ENCODE measurements around the gene PLCE1.
"Not testable (repeated sequence)": the region's sequence is repeated elsewhere in the genome, so short reads cannot be mapped to it uniquely, and the experiment has no call there.

The PLCE1 gene

GRCh38 chr10:93963434-93963833, 30.3 kb upstream of the PLCE1 start:
- H3K4me3 ChIP-seq: no peak overlapping the region
- no peaks in the 10 kb centered on the region for H3K4me1 ChIP-seq
- no peak overlapping the region for H3K9ac ChIP-seq
- H3K4me2 ChIP-seq: no peak overlapping the region
- no peak overlapping the region for H3K27ac ChIP-seq
- no peaks in the 10 kb centered on the region for H3K36me3 ChIP-seq
- H4K20me1 ChIP-seq: no peaks in the 10 kb centered on the region
- no peaks in the 10 kb centered on the region; a peak in 1 of 22 replicates for H3K9me3 ChIP-seq (replicated peaks in 1 of 11)
- no peak for TF ChIP-seq Cebpa-rat (IDR thresholded peaks at IDR 0.05)
- H3K27me3 ChIP-seq: no peaks in the 10 kb centered on the region

DNA sequence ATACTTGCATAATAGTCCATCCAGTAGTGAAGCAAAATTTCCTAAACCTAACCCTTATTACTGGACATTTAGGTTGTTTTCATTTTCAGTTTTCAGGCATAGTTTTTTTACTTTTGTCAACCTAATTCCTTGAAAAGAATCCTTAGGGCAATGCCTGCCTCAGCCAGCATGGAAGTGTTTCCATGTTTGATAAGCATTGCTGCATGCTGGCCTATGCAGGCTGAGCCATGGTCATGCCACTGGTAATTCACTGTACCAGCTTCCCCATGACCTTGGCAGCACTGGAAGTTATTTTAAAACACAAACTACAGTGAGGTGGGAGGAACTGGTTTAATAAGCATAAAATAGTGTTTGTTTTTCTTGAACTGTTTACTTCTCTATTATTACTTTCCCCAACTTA, 27.8 kb upstream of the PLCE1 start:
- Histone ChIP-seq H3K9me3 (replicated peaks in 1 of 11) (peaks cover 5 to 15% (median 12%) of the 10 kb centered on the region in 11 experiments; a peak in 15 of 22 replicates), H3K27ac (no peak overlapping the region), H3K4me1 (no peaks in the 10 kb centered on the region), H3K9ac (no peak overlapping the region), H3K36me3 (no peaks in the 10 kb centered on the region), H3K4me2 (no peak overlapping the region), H4K20me1 (no peaks in the 10 kb centered on the region), H3K4me3 (no peak overlapping the region), H3K27me3 (no peaks in the 10 kb centered on the region)
- no peak for TF ChIP-seq Cebpa-rat (IDR thresholded peaks at IDR 0.05)

GRCh38 chr10:93967756-93968155, 26.0 kb upstream of the PLCE1 start:
- H3K9me3 ChIP-seq (replicated peaks in 1 of 11): peaks cover 5 to 15% (median 12%) of the 10 kb centered on the region in 11 experiments; a peak in 15 of 22 replicates
- H4K20me1 ChIP-seq: no peaks in the 10 kb centered on the region
- no peaks in the 10 kb centered on the region for H3K4me1 ChIP-seq
- H3K27ac ChIP-seq: no peak overlapping the region
- no peak overlapping the region for H3K4me2 ChIP-seq
- TF ChIP-seq Cebpa-rat (IDR thresholded peaks at IDR 0.05): no peak
- H3K4me3 ChIP-seq: no peak overlapping the region
- H3K36me3 ChIP-seq: no peaks in the 10 kb centered on the region
- no peak overlapping the region for H3K9ac ChIP-seq
- no peaks in the 10 kb centered on the region for H3K27me3 ChIP-seq

GRCh38 chr10:93968540-93968945, 25.2 kb upstream of the PLCE1 start:
- no peaks in the 10 kb centered on the region for H3K36me3 ChIP-seq
- no peak overlapping the region for H3K4me2 ChIP-seq
- no peak for TF ChIP-seq Cebpa-rat (IDR thresholded peaks at IDR 0.05)
- H3K4me3 ChIP-seq: no peak overlapping the region
- H4K20me1 ChIP-seq: no peaks in the 10 kb centered on the region
- peaks cover 5 to 15% (median 12%) of the 10 kb centered on the region in 11 experiments; a peak in 15 of 22 replicates for H3K9me3 ChIP-seq (replicated peaks in 1 of 11)
- H3K27me3 ChIP-seq: no peaks in the 10 kb centered on the region
- no peak overlapping the region for H3K27ac ChIP-seq
- no peaks in the 10 kb centered on the region for H3K4me1 ChIP-seq
- H3K9ac ChIP-seq: no peak overlapping the region

- not testable (repeated sequence) for H3K4me1 ChIP-seq, H3K4me3 ChIP-seq, H4K20me1 ChIP-seq, H3K9ac ChIP-seq, H3K4me2 ChIP-seq, H3K36me3 ChIP-seq, H3K27me3 ChIP-seq, H3K27ac ChIP-seq
- H3K9me3 ChIP-seq (replicated peaks in 1 of 11): peaks cover 5 to 15% (median 12%) of the 10 kb centered on the region in 11 experiments; a peak in 15 of 22 replicates
Observed at GRCh38 chr10:93970433-93971010, 23.2 kb upstream of the PLCE1 start.

DNA sequence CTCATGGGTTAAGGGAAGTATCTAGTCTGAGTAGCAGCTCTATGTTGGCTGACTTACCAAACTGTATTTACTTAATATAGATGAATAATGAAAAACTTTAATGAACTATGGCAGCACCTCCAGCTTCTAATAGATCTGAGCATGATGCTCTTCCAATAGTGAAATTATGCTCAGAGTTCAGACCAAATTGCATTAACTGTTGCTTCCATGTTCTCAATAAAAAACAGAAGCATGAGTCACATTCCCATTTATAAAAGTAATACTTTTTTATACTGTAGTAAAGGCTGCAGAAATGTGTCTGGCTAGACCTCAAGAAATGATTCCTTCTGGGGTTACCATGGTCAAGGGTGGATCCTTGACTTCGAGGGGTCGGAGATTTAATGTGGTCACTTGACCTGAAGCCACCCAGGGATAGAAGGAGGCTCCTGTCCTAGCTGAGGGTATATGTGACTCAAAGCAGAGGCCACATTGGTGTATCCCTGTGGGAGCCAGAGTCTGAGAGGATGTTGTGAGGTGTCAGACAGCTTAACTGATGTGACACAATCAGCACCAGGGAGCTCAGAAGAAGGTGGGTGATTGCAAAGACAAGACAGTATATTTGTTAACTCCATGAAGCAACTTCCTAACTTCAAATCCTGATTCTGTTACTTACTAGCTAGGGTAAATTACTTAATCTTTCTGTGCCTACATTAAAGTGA, 19.8 kb upstream of the PLCE1 start:
- H3K4me1 ChIP-seq: no peaks in the 10 kb centered on the region
- H4K20me1 ChIP-seq: no peaks in the 10 kb centered on the region
- no peak overlapping the region for H3K4me3 ChIP-seq
- H3K9ac ChIP-seq: no peak overlapping the region
- H3K9me3 ChIP-seq (replicated peaks in 1 of 11): peaks cover 5 to 15% (median 11%) of the 10 kb centered on the region in 11 experiments; a peak in 15 of 22 replicates
- TF ChIP-seq Cebpa-rat (IDR thresholded peaks at IDR 0.05): no peak
- H3K27ac ChIP-seq: no peak overlapping the region
- H3K27me3 ChIP-seq: no peaks in the 10 kb centered on the region
- H3K36me3 ChIP-seq: no peaks in the 10 kb centered on the region
- H3K4me2 ChIP-seq: no peak overlapping the region

- Histone ChIP-seq H3K9ac (no peak overlapping the region), H3K4me2 (no peak overlapping the region), H4K20me1 (no peaks in the 10 kb centered on the region), H3K27me3 (no peaks in the 10 kb centered on the region), H3K4me1 (no peaks in the 10 kb centered on the region), H3K4me3 (no peak overlapping the region), H3K9me3 (replicated peaks in 1 of 11) (no peaks in the 10 kb centered on the region), H3K36me3 (no peaks in the 10 kb centered on the region), H3K27ac (no peak overlapping the region)
- no peak for TF ChIP-seq Cebpa-rat (IDR thresholded peaks at IDR 0.05)
Observed at GRCh38 chr10:93977442-93977841, 16.3 kb upstream of the PLCE1 start.

GRCh38 chr10:93980486-93980885, 13.2 kb upstream of the PLCE1 start:
- no peak overlapping the region for H3K4me2 ChIP-seq
- TF ChIP-seq Cebpa-rat (IDR thresholded peaks at IDR 0.05): no peak
- no peaks in the 10 kb centered on the region for H4K20me1 ChIP-seq
- H3K9me3 ChIP-seq (replicated peaks in 1 of 11): no peaks in the 10 kb centered on the region
- H3K9ac ChIP-seq: no peak overlapping the region
- no peaks in the 10 kb centered on the region for H3K27me3 ChIP-seq
- H3K4me1 ChIP-seq: no peaks in the 10 kb centered on the region
- H3K27ac ChIP-seq: no peak overlapping the region
- H3K36me3 ChIP-seq: no peaks in the 10 kb centered on the region
- H3K4me3 ChIP-seq: no peak overlapping the region

GRCh38 chr10:93991114-93991513, 2.6 kb upstream of the PLCE1 start:
- Histone ChIP-seq H3K27ac (no peak overlapping the region), H3K9me3 (replicated peaks in 1 of 11) (peaks cover 13 to 23% (median 18%) of the 10 kb centered on the region in 11 experiments), H4K20me1 (no peaks in the 10 kb centered on the region), H3K4me1 (no peaks in the 10 kb centered on the region), H3K36me3 (no peaks in the 10 kb centered on the region), H3K27me3 (no peaks in the 10 kb centered on the region), H3K9ac (no peak overlapping the region), H3K4me2 (no peak overlapping the region), H3K4me3 (no peak overlapping the region)
- no peak for TF ChIP-seq Cebpa-rat (IDR thresholded peaks at IDR 0.05)

Measured in BLaER1 treated with 17β-estradiol and CSF1 and Interleukin-3, amounts not matched to agents 10 nM and 100 nM (cell line).